Upper lobe of right lung (tissue), 1 donor: ENCODE measurements around the gene TPSAB1. TPM values are rescaled to one million over a fixed set of nuclear protein-coding genes. Genes with fewer than 3 reads are reported as not detected.

ENCODE experiments used
- ATAC-seq: fragments of 200-7000 bp; cut with Tn5 transposase; one replicate; pipeline ENCODE4 v1.9.1; 2020; ENCODE audit warnings: mild to moderate bottlenecking, moderate library complexity
- DNase-seq: peaks from one replicate; pipeline ENCODE4 v3.0.0-alpha.2; 2020
- H3K27ac ChIP-seq: fragments of 200-600 bp; one replicate; pipeline ENCODE4 v1.8.0; 2022
- H3K27me3 ChIP-seq: fragments of 200-600 bp; one replicate; pipeline ENCODE4 v1.8.0; 2022; ENCODE audit warnings: mild to moderate bottlenecking
- H3K36me3 ChIP-seq: fragments of 200-600 bp; one replicate; pipeline ENCODE4 v1.8.0; 2022
- H3K4me1 ChIP-seq: fragments of 200-600 bp; one replicate; pipeline ENCODE4 v1.8.0; 2022
- H3K4me3 ChIP-seq: fragments of 200-600 bp; one replicate; pipeline ENCODE4 v1.8.0; 2022; ENCODE audit warnings: mild to moderate bottlenecking
- H3K9me3 ChIP-seq: fragments of 200-600 bp; one replicate; pipeline ENCODE4 v1.8.0; 2022
- intact Hi-C: fragments of 100-400 bp; cut with DNase I; formaldehyde crosslinking; loops from one replicate; pipeline ENCODE4 v1.11.0; 2022
- total RNA-seq: library from RNA; stranded (reverse); fragmentation: NEBNext Ultra II Directional; extraction: Animal tissue kit (Norgen Biotek cat#: 25700); gene quantifications from one replicate; pipeline ENCODE4 v1.2.1, GENCODE V29; 2021
- TF ChIP-seq, protein P1 (sequence below): fragments of 200-600 bp; IDR thresholded peaks from one replicate; pipeline ENCODE4 v1.8.0; 2022; ENCODE audit warnings: antibody characterized with exemption
- donor health status: DM: no; HTN: yes; CAD: no; lungs with severe emphysema.

TPSAB1 gene
- total RNA-seq, 1 donor from 2014 or later: 122 TPM

DNA sequence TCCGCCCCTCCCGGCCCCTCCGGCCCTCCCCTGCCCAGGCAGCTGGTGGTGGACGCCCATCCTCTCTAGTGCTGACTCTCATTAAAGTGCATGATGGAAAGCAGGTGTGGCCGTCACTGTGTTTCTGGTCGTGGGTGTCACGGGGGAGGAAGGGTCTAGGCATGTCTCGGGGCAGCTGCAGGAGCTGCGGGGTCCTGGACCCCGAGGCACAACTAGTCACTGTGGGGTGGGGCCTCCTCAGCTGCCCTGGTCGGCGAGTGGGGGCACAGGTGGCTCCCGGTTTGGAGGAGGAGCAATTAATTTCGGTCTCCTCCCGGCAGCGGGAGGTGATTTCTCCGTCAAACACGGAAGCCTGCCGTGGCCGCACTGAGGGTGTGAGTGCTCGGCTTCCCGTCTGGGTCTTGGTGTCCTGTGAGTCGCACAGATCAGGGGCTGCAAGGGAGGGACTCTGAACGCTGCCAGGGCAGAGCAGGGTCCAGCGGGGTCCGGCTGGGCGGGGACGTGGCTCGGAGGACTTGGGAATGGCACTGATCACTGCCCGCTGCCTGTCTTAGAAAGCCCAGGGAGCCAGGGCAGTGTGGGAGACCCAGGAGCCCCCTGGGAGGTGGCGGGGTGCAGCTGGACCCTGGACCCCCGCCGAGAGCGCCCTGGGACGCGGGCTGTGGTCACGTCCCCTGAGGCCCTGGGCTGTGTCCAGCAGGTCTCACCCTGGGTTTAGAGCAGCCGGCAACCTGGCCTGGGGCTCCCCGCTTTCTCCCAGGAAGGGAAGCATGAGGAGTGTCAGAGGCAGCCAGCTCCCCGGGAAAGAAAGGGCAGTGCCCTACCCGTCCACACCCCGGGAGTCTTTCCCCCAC lies 18.6 kb downstream of the TPSAB1 start:
- ATAC-seq (no peak), DNase-seq (no peak)
- Histone ChIP-seq H3K9me3 (no peaks in the 10 kb centered on the region), H3K27me3 (peaks cover 49% of the 10 kb centered on the region), H3K4me3 (no peak overlapping the region), H3K36me3 (no peaks in the 10 kb centered on the region), H3K4me1 (no peaks in the 10 kb centered on the region), H3K27ac (no peak overlapping the region)
- TF ChIP-seq, protein P1, sequence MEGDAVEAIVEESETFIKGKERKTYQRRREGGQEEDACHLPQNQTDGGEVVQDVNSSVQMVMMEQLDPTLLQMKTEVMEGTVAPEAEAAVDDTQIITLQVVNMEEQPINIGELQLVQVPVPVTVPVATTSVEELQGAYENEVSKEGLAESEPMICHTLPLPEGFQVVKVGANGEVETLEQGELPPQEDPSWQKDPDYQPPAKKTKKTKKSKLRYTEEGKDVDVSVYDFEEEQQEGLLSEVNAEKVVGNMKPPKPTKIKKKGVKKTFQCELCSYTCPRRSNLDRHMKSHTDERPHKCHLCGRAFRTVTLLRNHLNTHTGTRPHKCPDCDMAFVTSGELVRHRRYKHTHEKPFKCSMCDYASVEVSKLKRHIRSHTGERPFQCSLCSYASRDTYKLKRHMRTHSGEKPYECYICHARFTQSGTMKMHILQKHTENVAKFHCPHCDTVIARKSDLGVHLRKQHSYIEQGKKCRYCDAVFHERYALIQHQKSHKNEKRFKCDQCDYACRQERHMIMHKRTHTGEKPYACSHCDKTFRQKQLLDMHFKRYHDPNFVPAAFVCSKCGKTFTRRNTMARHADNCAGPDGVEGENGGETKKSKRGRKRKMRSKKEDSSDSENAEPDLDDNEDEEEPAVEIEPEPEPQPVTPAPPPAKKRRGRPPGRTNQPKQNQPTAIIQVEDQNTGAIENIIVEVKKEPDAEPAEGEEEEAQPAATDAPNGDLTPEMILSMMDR: no peak
- intact Hi-C loops: no loop called here

DNA sequence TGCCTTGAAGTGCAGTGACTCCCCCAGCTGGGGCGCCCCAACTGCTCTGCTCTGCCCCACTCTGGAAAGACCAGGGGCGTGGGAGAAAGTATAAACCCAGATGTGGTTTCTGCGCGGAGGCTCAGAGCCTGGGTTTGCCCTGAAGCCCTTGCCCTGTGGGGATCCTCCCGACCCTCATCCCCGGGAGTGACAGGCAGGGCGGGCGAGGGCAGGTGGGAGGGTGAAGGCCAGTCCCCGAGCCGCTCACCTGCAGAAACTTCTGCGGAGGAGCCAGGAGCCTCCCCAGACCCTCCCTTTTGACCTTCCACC lies 19.2 kb downstream of the TPSAB1 start:
- Histone ChIP-seq H3K27ac (no peak overlapping the region), H3K4me1 (no peaks in the 10 kb centered on the region), H3K4me3 (no peak overlapping the region), H3K27me3 (peaks cover 49% of the 10 kb centered on the region), H3K9me3 (no peaks in the 10 kb centered on the region), H3K36me3 (no peaks in the 10 kb centered on the region)
- no peak for DNase-seq
- intact Hi-C loops: no loop called here
- no peak for ATAC-seq
- TF ChIP-seq, protein P1: no peak

DNA sequence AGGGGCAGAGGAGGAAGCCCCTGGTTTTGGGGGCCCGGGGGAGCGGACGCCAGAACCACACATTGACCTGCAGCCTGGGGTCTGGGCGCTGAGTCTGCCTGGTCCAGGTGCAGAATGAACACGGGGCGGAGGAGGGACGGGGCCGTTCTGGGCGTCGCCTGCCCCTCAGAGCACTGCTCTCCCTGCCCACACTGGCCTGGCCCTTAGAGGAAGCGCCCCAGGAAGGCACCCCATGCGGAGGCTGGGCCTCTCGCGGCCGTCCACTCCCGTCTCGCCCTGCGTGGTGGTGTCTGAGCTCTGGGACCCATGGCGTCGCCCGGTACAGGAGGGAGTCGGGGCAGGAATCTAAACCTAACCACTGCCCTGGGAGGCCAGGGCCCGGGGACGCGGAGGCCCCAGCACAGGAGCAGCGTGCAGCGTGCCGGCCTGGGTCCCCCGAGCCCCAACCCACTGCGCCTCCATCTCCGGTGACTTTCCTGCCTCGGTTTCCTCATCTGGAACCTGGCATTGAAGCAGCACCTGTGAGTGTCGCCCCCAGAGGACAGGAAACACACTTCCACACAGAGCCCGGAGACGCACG lies 19.7 kb downstream of the TPSAB1 start:
- no peaks in the 10 kb centered on the region for H3K4me1 ChIP-seq
- no peak for DNase-seq
- TF ChIP-seq, protein P1: no peak
- peaks cover 49% of the 10 kb centered on the region for H3K27me3 ChIP-seq
- no peaks in the 10 kb centered on the region for H3K36me3 ChIP-seq
- H3K9me3 ChIP-seq: no peaks in the 10 kb centered on the region
- no peak for ATAC-seq
- H3K27ac ChIP-seq: no peak overlapping the region
- no peak overlapping the region for H3K4me3 ChIP-seq
- intact Hi-C loops: no loop called here

DNA sequence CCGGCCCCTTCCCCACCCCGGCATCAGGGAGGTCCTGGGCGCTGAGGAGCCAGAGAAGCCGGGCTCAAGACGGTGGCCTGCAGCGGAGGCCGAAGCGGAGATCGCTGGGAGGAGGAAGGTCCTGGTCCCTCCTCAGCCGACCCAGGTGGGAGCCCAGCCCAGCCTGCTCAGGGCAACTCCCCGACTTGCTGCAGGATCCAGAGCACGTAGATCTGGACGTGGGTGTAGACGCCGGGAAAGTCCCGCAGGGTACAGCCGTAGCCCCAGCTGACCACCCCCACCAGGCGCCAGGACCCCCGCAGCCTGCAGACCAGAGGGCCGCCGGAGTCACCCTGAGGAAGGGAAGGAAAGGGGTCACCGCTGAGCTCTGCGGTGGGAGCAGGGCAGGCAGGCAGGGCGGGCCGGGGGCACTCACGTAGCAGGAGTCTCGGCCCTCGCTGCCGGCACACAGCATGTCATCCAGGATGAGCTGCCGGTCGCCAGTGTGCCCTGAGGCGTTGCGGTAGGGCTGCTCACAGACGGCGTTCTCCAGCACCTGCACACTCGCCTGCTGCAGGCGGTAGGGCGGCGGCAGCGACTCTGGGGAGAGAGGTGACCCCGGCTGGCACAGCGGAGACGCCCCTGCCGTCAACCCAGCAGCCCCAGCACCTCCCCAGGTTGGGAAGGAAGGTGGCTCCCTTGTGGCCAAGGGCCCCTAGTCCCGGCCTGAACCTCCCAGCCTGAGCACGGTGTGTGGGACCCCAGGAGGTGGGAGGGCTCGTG lies 20.8 kb downstream of the TPSAB1 start:
- Histone ChIP-seq H3K9me3 (no peaks in the 10 kb centered on the region), H3K27me3 (peaks cover 49% of the 10 kb centered on the region), H3K27ac (no peak overlapping the region), H3K4me1 (no peaks in the 10 kb centered on the region), H3K4me3 (no peak overlapping the region), H3K36me3 (no peaks in the 10 kb centered on the region)
- ATAC-seq: no peak
- no peak for DNase-seq
- TF ChIP-seq, protein P1: no peak
- intact Hi-C loops: no loop called here

DNA sequence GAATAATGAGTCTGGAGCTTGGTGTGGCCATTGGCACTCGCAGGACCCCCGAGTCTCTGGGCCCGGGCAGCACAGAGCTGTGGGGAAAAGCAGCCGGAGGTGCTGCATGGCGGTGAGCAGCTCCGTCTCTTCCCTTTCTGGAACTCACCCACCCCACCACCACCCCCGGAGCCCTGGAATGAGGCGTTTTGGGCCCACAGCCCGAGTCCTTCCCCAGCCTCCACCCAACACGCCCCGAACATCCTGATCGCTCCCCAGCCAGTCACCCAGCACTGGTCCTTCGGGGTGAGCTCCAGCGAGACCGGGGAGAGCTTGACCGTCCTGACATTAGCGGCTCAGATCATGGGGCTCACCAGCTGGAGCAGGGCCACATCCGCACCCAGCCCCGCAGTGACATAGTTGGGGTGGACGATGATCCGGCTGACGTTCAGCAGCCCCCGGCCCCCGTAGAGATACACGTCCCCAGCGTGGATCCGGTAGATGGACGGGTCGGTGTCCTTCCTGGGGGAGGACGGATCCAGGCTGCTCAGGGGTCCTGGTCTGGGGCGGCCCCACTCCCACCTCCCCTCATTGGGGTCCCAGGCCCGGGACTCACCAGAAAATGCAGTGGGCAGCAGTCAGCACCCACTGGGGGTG lies 21.8 kb downstream of the TPSAB1 start:
- intact Hi-C loops: no loop called here
- H3K36me3 ChIP-seq: no peaks in the 10 kb centered on the region
- no peaks in the 10 kb centered on the region for H3K9me3 ChIP-seq
- no peak for ATAC-seq
- no peak for DNase-seq
- no peaks in the 10 kb centered on the region for H3K4me1 ChIP-seq
- no peak overlapping the region for H3K4me3 ChIP-seq
- H3K27me3 ChIP-seq: peaks cover 49% of the 10 kb centered on the region
- no peak overlapping the region for H3K27ac ChIP-seq
- TF ChIP-seq, protein P1: no peak
